ENCODE data around the gene SLC22A13.
"Not testable (repeated sequence)": the region's sequence is repeated elsewhere in the genome, so short reads cannot be mapped to it uniquely, and the experiment has no call there.

SLC22A13 gene

DNA sequence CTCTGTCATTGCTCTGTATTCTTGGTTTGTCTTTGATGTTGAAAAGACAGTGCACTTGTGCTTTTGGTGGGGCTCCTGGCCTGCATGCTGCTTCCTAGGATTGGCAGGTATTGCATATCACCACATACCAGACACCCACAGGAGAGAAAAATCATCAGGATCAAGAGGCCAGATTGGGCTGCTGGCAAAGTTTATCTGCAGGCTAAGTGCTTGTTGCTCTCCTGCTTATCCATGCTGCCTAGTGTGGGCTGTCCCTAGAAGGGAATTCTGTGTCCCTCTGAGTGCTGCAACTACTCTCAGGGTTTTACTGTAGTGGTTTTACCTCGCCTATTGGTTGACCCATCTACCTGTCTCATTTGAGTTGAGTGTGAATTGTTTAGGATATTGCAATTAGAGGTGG is 833 bp upstream of the SLC22A13 start:
- no peak for DNase-seq

GRCh38 chr3:38266810-38267209 is 1.2 kb downstream of the SLC22A13 start:
- no peak for DNase-seq

GRCh38 chr3:38267662-38268061 is 2.0 kb downstream of the SLC22A13 start:
- no peak for DNase-seq

- no peak for DNase-seq
Observed at GRCh38 chr3:38268087-38268486, 2.5 kb downstream of the SLC22A13 start.

- DNase-seq = no peak
Observed at GRCh38 chr3:38268522-38268921, 2.9 kb downstream of the SLC22A13 start.

DNA sequence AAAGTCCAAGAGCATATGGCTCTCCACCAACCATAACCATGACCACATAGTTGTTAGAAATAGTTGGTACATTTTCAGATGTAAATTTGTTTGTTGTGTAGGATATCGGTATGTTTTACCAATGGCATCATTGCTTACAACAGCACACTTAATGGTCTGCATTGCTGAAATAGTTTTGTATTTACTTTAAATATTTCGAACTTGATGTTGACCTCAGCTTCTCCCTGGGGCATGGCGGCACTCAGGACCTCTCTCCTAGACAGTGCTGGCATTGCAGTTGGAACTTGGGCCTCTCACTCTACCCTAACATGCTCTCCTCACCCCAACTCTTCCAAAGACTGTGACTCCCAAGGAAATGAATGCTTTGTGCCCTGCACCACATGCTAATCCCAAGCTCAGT is 5.0 kb downstream of the SLC22A13 start:
- no peak for DNase-seq

GRCh38 chr3:38271553-38271952 is 5.9 kb downstream of the SLC22A13 start:
- no peak for DNase-seq

DNA sequence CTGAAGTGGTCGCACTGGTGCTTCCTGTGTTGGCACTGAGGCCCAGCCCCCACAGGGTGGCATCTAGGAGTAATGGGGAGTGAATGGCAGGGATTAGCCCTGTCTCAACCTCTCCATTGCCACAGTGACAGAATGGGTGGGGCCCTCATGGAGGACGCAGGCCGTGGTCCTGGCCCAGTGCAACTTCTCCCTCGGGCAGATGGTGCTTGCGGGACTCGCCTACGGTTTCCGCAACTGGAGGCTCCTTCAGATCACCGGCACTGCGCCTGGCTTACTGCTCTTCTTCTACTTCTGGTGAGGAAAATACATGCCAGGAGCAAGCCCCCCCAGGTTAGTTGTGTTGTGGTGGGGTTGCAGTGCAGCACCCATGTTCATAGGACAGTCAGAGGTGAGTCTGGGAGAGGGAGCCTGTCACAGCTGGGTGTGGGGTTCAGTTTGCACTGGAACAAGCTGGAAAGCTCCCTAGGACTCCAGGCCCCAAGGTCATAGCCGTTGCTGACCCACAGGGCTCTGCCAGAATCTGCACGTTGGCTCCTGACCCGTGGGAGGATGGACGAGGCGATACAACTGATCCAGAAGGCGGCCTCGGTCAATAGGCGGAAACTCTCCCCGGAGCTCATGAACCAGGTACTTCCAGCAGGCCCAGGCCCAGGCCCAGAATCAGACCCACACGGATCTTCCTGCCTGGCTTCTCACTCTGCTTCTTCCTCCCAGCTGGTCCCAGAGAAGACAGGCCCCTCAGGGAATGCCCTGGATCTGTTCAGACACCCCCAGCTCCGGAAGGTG is 9.4 kb downstream of the SLC22A13 start:
- no peak for DNase-seq

DNA sequence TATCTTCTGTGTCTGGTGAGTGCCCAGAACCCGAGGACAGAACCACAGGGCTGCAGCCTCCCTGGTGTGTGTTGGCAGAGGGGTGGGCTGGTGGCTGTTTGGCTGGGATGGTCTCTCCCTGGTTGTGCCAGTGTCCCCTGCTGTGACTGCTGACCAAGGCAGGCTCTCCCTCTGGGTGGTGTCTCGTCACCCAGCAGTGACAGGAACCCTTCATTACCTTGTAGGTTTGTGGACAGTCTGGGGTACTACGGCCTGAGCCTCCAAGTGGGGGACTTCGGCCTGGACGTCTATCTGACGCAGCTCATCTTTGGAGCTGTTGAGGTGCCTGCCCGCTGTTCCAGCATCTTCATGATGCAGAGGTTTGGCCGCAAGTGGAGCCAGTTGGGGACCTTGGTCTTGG is 10.0 kb downstream of the SLC22A13 start:
- DNase-seq = no peak

GRCh38 chr3:38276081-38276916 is 10.7 kb downstream of the SLC22A13 start:
- DNase-seq = no peak

DNA sequence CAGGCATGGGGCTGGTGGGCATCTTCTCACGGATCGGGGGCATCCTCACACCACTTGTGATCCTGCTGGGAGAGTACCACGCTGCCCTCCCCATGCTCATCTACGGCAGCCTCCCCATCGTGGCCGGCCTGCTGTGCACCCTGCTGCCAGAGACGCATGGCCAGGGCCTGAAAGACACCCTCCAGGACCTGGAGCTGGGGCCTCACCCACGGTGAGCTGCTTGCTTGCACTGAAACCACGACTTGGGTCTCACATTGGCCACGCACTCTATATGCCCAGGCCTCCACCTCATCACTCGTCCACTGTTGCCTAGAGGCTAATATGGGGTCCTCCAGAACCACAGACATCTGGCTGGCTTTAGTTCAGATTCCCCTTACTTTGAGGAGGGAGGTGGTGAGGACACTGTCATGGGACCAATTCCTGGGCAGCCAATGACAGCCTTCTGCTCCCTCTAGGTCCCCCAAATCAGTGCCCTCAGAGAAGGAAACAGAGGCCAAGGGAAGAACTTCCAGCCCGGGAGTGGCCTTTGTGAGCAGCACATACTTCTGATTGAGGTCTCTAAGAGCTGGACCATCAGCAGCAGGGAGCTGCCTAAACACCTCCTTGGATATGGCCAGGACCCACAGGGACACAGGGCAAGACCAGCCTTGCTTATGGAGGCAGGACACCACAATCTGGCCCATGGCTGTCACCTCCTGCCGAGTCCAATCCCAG is 11.5 kb downstream of the SLC22A13 start:
- DNase-seq = no peak

- DNase-seq = no peak
Observed at GRCh38 chr3:38278841-38279240, 13.2 kb downstream of the SLC22A13 start.

DNA sequence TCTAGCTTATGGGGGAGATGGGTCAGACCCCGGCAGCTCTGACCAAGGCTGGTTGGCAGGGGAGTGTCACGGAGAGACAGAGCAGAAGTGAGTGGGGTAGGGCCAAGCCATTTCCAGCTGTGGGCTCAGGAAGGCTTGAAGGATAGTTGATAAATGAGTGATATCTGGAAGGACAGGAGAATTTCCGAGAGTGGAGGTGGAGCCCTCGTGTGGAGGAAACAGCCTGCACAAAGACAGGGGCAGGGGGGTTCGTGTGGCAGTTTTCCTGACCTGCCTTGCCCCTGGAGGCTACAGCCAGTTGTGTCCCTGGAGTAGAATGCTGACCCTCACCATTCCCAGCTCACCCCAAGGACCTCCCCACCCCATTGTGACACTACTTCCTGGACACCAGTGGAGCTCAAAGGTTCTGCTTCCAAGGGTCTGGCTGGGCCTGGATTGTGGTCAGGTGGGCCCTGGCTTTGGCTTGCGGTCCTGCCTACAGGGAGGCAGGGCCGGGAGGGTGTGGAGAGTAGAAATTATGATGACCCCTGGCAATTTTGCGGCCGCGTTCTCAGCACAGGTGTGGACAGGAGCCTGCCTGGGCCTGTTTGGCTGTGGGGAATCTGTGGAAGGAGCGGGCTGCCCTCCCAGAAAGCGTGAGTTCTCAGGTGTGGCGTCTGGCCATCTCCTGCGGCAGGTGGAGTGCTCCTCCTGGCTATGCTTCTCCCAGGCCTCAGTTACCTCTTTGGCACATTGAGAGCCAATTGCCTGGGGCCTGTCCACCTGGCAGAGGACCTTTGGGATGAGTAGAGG is 16.5 kb downstream of the SLC22A13 start, which contains the start of gene SLC22A14:
SLC22A14 (plus strand) TSS at position 400 of the 792 bp plus-strand sequence. CDS start 23,733 bp downstream, outside the sequence.
- no peak for DNase-seq

GRCh38 chr3:38283810-38284755 is 18.5 kb downstream of the SLC22A13 start:
- DNase-seq = no peak

- no peak for DNase-seq
Observed at GRCh38 chr3:38284756-38285150, 19.1 kb downstream of the SLC22A13 start.

GRCh38 chr3:38289286-38290217 is 23.9 kb downstream of the SLC22A13 start:
- DNase-seq = not testable (repeated sequence)

DNA sequence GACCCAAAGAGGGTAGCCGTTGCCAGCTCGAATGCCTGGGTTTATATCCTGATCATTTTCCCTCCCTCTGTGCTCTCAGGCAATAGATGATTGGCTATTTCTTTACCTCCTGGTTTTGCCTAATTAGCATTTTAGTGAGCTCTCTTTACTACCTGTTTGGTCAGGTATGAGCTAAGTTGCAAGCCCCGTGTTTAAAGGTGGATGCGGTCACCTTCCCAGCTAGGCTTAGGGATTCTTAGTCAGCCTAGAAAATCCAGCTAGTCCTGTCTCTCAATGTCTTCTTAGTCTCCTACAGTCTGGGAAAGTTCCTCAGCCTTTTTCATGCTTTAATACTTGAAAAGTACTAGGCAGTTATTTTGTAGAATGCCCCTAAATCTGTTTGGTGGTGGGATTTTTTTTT is 31.4 kb downstream of the SLC22A13 start:
- DNase-seq = not testable (repeated sequence)

GRCh38 chr3:38297537-38297936 is 31.9 kb downstream of the SLC22A13 start:
- DNase-seq = no peak

DNA sequence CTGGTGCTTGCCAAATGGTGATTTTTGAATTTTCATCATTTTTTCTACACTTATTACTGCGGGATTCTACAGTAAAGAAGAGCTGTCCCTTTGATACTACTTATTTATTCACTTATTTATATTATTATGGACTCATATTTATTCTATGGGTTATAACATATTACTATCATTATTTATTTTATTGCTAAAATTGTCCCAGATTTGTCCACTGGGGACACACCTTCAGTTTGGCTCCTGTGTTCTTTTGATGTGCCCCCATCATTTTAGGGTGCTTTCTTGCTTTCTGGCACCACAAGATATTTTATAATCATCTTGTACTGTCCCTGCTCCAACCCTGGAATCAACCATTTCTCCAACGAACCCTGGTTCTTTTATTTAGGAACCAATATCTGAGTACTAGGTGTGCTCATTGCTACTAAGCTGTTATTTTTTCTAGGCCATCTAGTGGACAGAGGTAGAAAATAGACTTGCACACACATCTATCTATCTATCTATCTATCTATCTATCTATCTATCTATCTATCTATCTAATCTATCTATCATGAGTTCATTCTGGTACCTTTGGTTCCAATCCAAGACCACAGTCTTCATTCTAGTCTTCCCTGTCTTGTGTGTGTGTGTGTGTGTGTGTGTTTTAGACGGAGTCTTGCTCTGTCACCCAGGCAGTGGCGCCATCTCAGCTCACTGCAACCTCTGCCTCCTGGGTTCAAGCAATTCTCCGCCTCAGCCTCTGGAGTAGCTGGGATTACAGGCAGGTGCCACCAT is 32.5 kb downstream of the SLC22A13 start:
- DNase-seq = no peak

Measured in DMS79 (cell line).